GM12878 (cell line): ENCODE measurements around the gene IPO8. TPM values are rescaled to one million over a fixed set of nuclear protein-coding genes. Genes with fewer than 3 reads are reported as not detected.
A peak's percentile ranks its signal among the peaks of the same experiment; 100 is the strongest.

Experiments
- ASH2L ChIP-seq: fragments of 300-600, 200-600 bp; sonication (generic); IDR thresholded peaks from 2 replicates; pipeline ENCODE4 v1.6.1; 2017; ENCODE audit warnings: low read depth, mild to moderate bottlenecking, borderline replicate concordance
- BACH1 ChIP-seq: fragments of 450-650 bp; IDR thresholded peaks from 2 replicates; pipeline ENCODE4 v1.6.1; 2017; ENCODE audit warnings: mild to moderate bottlenecking, borderline replicate concordance
- CEBPB ChIP-seq, 2 experiments: fragments of 150-350 bp in 1 of 2; IDR thresholded peaks; 2 replicates each; pipeline ENCODE4 v1.6.1; 2012 to 2014; ENCODE audit warnings: low read depth in 2 of 2, low read length in 2 of 2, borderline replicate concordance in 1 of 2, inconsistent platforms in 1 of 2
- CREM ChIP-seq: IDR thresholded peaks from 2 replicates; pipeline ENCODE4 v1.6.1; 2014; ENCODE audit warnings: antibody characterized with exemption, low read depth
- HDAC2 ChIP-seq: fragments of 200-600 bp; sonication (generic); IDR thresholded peaks from 2 replicates; pipeline ENCODE4 v1.6.1; 2017
- HDGF ChIP-seq: fragments of 450-650 bp; IDR thresholded peaks from 2 replicates; pipeline ENCODE4 v1.6.1; 2016; ENCODE audit warnings: antibody characterized with exemption
- MYB ChIP-seq: fragments of 150-350 bp; IDR thresholded peaks from 2 replicates; pipeline ENCODE4 v1.6.1; 2014; ENCODE audit warnings: mild to moderate bottlenecking, low read depth, low read length, borderline replicate concordance
- NBN ChIP-seq: fragments of 450-650 bp; IDR thresholded peaks from 2 replicates; pipeline ENCODE4 v1.6.1; 2016
- POLR2AphosphoS5 ChIP-seq: IDR thresholded peaks from 2 replicates; pipeline ENCODE4 v1.6.1; 2011; ENCODE audit warnings: mild to moderate bottlenecking, low read length, inconsistent platforms
- RAD51 ChIP-seq: fragments of 450-650 bp; IDR thresholded peaks from 2 replicates; pipeline ENCODE4 v1.6.1; 2016; ENCODE audit warnings: moderate library complexity, mild to moderate bottlenecking, inconsistent platforms
- RFX5 ChIP-seq: IDR thresholded peaks from 2 replicates; pipeline ENCODE4 v1.6.1; 2011; ENCODE audit warnings: low read depth, low read length, improper control_type of control experiment
- SP1 ChIP-seq: IDR thresholded peaks from one replicate; pipeline ENCODE4 v1.6.1; 2011; ENCODE audit warnings: low read depth, low read length
- STAT1 ChIP-seq: fragments of 450-650 bp; conservative IDR thresholded peaks from 2 replicates; pipeline ENCODE4 v1.6.1; 2014; ENCODE audit warnings: antibody characterized with exemption, mild to moderate bottlenecking
- SUZ12 ChIP-seq: fragments of 200-600 bp; sonication (generic); IDR thresholded peaks from one replicate; pipeline ENCODE4 v1.6.1; 2018; ENCODE audit warnings: antibody characterized with exemption, mild to moderate bottlenecking; ENCODE audit not compliant: unreplicated experiment
- TBL1XR1 ChIP-seq: IDR thresholded peaks from 2 replicates; pipeline ENCODE4 v1.6.1; 2012; ENCODE audit warnings: low read depth, low read length, improper control_type of control experiment
- TCF12 ChIP-seq: IDR thresholded peaks from 2 replicates; pipeline ENCODE4 v1.6.1; 2011; ENCODE audit warnings: low read depth, mild to moderate bottlenecking, low read length
- ZBED1 ChIP-seq: IDR thresholded peaks from 2 replicates; pipeline ENCODE4 v1.6.1; 2016; ENCODE audit warnings: borderline replicate concordance
- ZNF207 ChIP-seq: fragments of 450-650 bp; IDR thresholded peaks from 2 replicates; pipeline ENCODE4 v1.6.1; 2014; ENCODE audit warnings: antibody characterized with exemption, mild to moderate bottlenecking, borderline replicate concordance
- ZNF384 ChIP-seq: IDR thresholded peaks from 2 replicates; pipeline ENCODE4 v1.6.1; 2012; ENCODE audit warnings: low read depth, mild to moderate bottlenecking, low read length, improper control_type of control experiment, borderline replicate concordance
- ZNF622 ChIP-seq: fragments of 450-650 bp; IDR thresholded peaks from 2 replicates; pipeline ENCODE4 v1.6.1; 2017; ENCODE audit warnings: mild to moderate bottlenecking, inconsistent platforms
- polyA plus RNA-seq, 11 experiments: library from polyadenylated mRNA; depleted of rRNA in 4 of 11; unstranded in 6 of 11; stranded (reverse) in 5 of 11; fragments of >200 nt; fragmentation: Nextera tagmentation in 4 of 11; fragmentation: Illumina TruSeq in 1 of 11; extraction: Ambion mirVana in 4 of 11; extraction: Trizol in 1 of 11; gene quantifications; 1 replicate in 1 of 11; 2 replicates in 10 of 11; pipeline versions ENCODE4 v1.2.1 to v1.2.3, GENCODE V29; 2011 to 2016; ENCODE audit warnings: inconsistent platforms in 2 of 11, missing spikeins in 2 of 11, low read depth in 1 of 11
- total RNA-seq, 4 experiments: library from RNA; depleted of rRNA in 3 of 4; stranded (reverse); fragments of >200 nt in 3 of 4; fragmentation: Illumina TruSeq in 1 of 4; extraction: Trizol in 1 of 4; gene quantifications; 2 replicates each; pipeline versions ENCODE4 v1.2.1 to v1.2.3, GENCODE V29; 2013 to 2021
- TF ChIP-seq, protein P1 (sequence below): fragments of 450-650 bp; IDR thresholded peaks from 2 replicates; pipeline ENCODE4 v1.6.1; 2017; ENCODE audit warnings: mild to moderate bottlenecking
- TF ChIP-seq, protein P2 (sequence below): IDR thresholded peaks from 2 replicates; pipeline ENCODE4 v1.6.1; 2011; ENCODE audit warnings: low read depth, low read length, improper control_type of control experiment, borderline replicate concordance
- TF ChIP-seq, protein P3 (sequence below): fragments of 450-650 bp; formaldehyde crosslinking; IDR thresholded peaks from 2 replicates; pipeline ENCODE4 v1.4.0; 2020; ENCODE audit warnings: mild to moderate bottlenecking, moderate library complexity
- TF ChIP-seq, protein P4 (sequence below): fragments of 150-350 bp; IDR thresholded peaks from 2 replicates; pipeline ENCODE4 v1.6.1; 2014; ENCODE audit warnings: mild to moderate bottlenecking, low read depth, low read length

The IPO8 gene
- total and polyA plus RNA-seq, 10 of the 15 experiments (the other 5 are each of a cell fraction or from before 2014, with no cell fraction given) = 6.9 to 38.5 (median 15.1) TPM

DNA sequence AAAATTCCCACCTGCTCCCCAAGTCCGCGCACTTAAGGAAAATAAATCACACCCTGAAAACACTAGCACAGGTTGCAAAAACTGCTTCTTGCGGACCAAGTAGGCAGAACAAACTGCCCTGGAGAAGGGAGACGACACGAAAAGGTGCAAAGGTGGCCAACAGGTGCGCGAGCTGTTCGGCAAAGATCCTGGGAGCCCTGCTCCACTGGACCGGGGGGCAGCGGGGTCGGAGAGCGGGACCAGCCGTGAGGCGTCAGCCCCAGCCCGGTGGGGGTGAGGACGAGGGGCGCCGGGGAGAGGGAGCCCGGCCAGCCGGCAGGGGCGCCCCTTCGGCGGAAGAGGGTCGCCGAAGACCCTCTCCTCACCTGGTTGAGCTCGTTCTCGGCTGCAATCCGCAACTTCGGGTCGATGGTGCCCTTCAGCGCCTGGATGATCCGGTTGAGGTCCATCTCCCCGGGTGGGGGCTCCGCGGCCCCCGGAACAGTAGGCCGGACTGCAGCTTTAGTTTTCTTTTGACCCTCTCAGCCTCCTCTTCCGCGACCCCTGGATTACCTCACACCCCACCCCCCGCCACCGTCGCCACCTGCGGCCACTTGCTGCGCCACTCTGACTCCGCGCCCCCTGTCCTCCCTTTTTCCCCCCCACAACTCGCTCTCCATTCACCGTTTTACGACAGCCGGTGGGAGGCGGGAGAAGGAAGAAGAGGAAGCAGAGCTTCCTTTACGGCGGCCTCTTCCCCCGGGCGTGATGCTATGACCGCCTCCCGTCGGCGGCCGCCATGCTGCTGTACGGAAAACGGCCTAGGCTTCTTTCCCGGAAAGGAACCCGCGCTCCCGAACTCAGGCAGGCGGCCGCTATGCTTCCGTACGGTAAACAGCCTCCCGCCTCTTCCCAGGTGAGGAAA, at the start of gene IPO8 (continued):
- TF ChIP-seq, protein P1, sequence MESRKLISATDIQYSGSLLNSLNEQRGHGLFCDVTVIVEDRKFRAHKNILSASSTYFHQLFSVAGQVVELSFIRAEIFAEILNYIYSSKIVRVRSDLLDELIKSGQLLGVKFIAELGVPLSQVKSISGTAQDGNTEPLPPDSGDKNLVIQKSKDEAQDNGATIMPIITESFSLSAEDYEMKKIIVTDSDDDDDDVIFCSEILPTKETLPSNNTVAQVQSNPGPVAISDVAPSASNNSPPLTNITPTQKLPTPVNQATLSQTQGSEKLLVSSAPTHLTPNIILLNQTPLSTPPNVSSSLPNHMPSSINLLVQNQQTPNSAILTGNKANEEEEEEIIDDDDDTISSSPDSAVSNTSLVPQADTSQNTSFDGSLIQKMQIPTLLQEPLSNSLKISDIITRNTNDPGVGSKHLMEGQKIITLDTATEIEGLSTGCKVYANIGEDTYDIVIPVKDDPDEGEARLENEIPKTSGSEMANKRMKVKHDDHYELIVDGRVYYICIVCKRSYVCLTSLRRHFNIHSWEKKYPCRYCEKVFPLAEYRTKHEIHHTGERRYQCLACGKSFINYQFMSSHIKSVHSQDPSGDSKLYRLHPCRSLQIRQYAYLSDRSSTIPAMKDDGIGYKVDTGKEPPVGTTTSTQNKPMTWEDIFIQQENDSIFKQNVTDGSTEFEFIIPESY = no peak
- TF ChIP-seq NBN (peak; percentile 56; the same call in 1 of the 2 replicates), HDAC2 (no peak), CEBPB (IDR thresholded peaks at IDR 0.05; ENCODE audit: borderline replicate concordance in 1 of 2, low read depth in 2 of 2, low read length in 2 of 2) (no peak), POLR2AphosphoS5 (peak; percentile 57; the same call in 1 of the 2 replicates), SUZ12 (no peak), BACH1 (no peak), RFX5 (no peak), ZNF622 (no peak), ASH2L (no peak), ZBED1 (no peak), ZNF207 (no peak), CREM (peak; percentile 89), RAD51 (no peak), SP1 (no peak), TCF12 (0 out of 2 replicates have a peak, but pooled peaks have one; percentile 24), MYB (no peak), STAT1 (0 out of 2 replicates have a peak, but pooled peaks have one; percentile 64), TBL1XR1 (no peak), ZNF384 (no peak), HDGF (peak; percentile 91; the same call in 1 of the 2 replicates)
- TF ChIP-seq, protein P2, sequence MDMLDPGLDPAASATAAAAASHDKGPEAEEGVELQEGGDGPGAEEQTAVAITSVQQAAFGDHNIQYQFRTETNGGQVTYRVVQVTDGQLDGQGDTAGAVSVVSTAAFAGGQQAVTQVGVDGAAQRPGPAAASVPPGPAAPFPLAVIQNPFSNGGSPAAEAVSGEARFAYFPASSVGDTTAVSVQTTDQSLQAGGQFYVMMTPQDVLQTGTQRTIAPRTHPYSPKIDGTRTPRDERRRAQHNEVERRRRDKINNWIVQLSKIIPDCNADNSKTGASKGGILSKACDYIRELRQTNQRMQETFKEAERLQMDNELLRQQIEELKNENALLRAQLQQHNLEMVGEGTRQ = no peak
- TF ChIP-seq, protein P3, sequence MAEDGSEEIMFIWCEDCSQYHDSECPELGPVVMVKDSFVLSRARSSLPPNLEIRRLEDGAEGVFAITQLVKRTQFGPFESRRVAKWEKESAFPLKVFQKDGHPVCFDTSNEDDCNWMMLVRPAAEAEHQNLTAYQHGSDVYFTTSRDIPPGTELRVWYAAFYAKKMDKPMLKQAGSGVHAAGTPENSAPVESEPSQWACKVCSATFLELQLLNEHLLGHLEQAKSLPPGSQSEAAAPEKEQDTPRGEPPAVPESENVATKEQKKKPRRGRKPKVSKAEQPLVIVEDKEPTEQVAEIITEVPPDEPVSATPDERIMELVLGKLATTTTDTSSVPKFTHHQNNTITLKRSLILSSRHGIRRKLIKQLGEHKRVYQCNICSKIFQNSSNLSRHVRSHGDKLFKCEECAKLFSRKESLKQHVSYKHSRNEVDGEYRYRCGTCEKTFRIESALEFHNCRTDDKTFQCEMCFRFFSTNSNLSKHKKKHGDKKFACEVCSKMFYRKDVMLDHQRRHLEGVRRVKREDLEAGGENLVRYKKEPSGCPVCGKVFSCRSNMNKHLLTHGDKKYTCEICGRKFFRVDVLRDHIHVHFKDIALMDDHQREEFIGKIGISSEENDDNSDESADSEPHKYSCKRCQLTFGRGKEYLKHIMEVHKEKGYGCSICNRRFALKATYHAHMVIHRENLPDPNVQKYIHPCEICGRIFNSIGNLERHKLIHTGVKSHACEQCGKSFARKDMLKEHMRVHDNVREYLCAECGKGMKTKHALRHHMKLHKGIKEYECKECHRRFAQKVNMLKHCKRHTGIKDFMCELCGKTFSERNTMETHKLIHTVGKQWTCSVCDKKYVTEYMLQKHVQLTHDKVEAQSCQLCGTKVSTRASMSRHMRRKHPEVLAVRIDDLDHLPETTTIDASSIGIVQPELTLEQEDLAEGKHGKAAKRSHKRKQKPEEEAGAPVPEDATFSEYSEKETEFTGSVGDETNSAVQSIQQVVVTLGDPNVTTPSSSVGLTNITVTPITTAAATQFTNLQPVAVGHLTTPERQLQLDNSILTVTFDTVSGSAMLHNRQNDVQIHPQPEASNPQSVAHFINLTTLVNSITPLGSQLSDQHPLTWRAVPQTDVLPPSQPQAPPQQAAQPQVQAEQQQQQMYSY (CRISPR knock-in tag) = no peak
- TF ChIP-seq, protein P4, sequence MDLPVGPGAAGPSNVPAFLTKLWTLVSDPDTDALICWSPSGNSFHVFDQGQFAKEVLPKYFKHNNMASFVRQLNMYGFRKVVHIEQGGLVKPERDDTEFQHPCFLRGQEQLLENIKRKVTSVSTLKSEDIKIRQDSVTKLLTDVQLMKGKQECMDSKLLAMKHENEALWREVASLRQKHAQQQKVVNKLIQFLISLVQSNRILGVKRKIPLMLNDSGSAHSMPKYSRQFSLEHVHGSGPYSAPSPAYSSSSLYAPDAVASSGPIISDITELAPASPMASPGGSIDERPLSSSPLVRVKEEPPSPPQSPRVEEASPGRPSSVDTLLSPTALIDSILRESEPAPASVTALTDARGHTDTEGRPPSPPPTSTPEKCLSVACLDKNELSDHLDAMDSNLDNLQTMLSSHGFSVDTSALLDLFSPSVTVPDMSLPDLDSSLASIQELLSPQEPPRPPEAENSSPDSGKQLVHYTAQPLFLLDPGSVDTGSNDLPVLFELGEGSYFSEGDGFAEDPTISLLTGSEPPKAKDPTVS = no peak
